HFF-Myc (cell line): ENCODE measurements around the gene CDK6.

ENCODE experiments used
- DNase-seq: peaks from one replicate; pipeline ENCODE4 v3.0.0-alpha.2; 2011; ENCODE audit warnings: low read depth; ENCODE audit errors: extremely low read depth
- H3K4me3 ChIP-seq: replicated peaks from 2 replicates; pipeline ENCODE4 v1.5.1; 2011; ENCODE audit warnings: low read depth, mild to moderate bottlenecking, control low read depth, low read length
- TF ChIP-seq, protein P1 (sequence below): IDR thresholded peaks from 2 replicates; pipeline ENCODE4 v1.5.1; 2012; ENCODE audit warnings: mild to moderate bottlenecking, low read depth, low read length, control low read depth; ENCODE audit errors: missing control alignments

Gene CDK6

DNA sequence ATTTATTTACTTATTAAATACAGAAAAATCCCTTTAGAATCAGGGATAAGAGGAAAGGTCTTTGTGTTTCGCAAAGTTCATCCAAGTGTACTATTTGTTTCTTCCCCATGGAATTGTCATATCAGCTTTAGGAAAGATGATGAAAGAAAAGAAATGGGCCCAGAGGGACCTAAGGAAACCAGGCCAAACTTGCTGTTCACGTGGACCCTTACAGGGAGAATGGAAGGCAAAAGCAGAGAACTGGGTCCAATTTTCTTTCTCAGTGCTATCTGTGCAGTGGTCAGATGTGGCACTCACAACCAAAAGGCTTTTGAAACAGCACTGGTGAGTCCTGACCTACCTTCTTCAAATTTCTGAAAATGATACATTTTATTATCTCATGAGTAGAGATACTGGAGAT lies 192.6 kb downstream of the CDK6 start:
- DNase-seq, result no peak
- TF ChIP-seq, protein P1, sequence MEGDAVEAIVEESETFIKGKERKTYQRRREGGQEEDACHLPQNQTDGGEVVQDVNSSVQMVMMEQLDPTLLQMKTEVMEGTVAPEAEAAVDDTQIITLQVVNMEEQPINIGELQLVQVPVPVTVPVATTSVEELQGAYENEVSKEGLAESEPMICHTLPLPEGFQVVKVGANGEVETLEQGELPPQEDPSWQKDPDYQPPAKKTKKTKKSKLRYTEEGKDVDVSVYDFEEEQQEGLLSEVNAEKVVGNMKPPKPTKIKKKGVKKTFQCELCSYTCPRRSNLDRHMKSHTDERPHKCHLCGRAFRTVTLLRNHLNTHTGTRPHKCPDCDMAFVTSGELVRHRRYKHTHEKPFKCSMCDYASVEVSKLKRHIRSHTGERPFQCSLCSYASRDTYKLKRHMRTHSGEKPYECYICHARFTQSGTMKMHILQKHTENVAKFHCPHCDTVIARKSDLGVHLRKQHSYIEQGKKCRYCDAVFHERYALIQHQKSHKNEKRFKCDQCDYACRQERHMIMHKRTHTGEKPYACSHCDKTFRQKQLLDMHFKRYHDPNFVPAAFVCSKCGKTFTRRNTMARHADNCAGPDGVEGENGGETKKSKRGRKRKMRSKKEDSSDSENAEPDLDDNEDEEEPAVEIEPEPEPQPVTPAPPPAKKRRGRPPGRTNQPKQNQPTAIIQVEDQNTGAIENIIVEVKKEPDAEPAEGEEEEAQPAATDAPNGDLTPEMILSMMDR, result no peak
- no peak overlapping the region for H3K4me3 ChIP-seq

DNA sequence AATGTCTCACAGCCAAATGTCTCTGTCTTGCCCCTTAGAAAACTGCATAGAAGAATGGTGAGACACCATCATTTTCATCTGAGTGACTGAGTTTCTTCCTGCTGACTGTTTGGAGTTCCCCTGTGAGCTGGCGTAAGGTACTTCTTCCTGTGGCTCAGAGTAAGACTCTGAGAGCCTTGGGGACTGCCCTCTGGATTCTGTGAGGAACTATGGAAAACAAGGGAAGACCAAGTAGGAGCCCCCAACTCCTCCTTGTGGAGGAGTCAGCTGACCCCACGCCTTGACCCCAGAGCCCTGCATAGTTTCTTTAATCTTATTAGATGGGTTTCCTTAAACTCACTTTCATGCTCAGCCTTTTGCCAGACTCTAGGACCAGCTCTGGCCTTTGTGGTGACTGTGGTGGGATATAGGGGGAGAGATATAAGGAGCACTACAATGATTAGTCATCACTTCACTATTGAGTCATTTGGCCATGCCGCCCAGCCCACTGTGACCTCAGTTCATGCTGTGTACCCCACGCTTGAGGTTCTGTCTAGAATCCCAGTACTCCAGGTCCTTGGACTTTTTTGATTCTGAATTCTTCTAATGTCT lies 194.4 kb downstream of the CDK6 start:
- TF ChIP-seq, protein P1, result no peak
- no peak overlapping the region for H3K4me3 ChIP-seq
- DNase-seq, result no peak

- no peak for DNase-seq
- TF ChIP-seq, protein P1, result no peak
- no peak overlapping the region for H3K4me3 ChIP-seq
Measured at GRCh38 chr7:92639966-92640365, 196.4 kb downstream of the CDK6 start.

GRCh38 chr7:92639213-92639896 lies 197.0 kb downstream of the CDK6 start:
- no peak for DNase-seq
- TF ChIP-seq, protein P1, result no peak
- no peak overlapping the region for H3K4me3 ChIP-seq

- DNase-seq, result no peak
- H3K4me3 ChIP-seq, result no peak overlapping the region
- TF ChIP-seq, protein P1, result no peak
Measured at GRCh38 chr7:92636018-92636560, 200.3 kb downstream of the CDK6 start.

DNA sequence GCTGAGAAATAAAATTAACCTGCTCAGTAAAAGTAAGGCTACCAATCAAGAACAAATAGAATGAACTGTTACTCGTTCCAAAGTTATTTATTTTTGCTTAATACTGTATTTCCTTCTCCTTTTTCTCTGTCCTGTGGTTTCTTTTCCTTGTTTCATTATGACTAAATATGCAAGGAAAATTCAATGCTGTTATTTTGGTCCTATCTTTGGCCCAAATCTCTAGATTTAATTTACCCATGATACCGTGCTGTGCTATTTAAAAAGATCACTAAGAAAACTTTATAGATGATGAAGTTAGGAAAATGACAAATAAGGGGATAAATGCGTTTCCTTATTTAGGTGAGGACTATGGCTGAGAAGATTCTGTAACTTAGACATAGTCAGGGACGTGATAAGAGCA lies 200.8 kb downstream of the CDK6 start:
- DNase-seq, result no peak
- no peak overlapping the region for H3K4me3 ChIP-seq
- TF ChIP-seq, protein P1, result no peak
